Right atrium auricular region (tissue), 2 donors: Measurements from ENCODE around the gene SNAI1. TPM values are rescaled to one million over a fixed set of nuclear protein-coding genes. Genes with fewer than 3 reads are reported as not detected.
"Not testable (repeated sequence)": the region's sequence is repeated elsewhere in the genome, so short reads cannot be mapped to it uniquely, and the experiment has no call there.

Source experiments
- DNase-seq: peaks from one replicate; pipeline ENCODE4 v3.0.0-alpha.2; 2019; ENCODE audit warnings: low spot score
- H3K27ac ChIP-seq, 2 donors: fragments of 200-600 bp; sonication (generic); 1 replicate in 1 of 2; 2 replicates in 1 of 2; pipeline ENCODE4 v1.5.1; 2016 to 2019
- H3K27me3 ChIP-seq, 2 donors: fragments of 200-600 bp; sonication (generic); one replicate each; pipeline versions ENCODE4 v1.5.1 to v1.6.0; 2017 to 2019
- H3K36me3 ChIP-seq: fragments of 200-600 bp; sonication (generic); one replicate; pipeline ENCODE4 v1.5.1; 2016
- H3K4me1 ChIP-seq, 2 donors: fragments of 200-600 bp; sonication (generic); one replicate each; pipeline versions ENCODE4 v1.5.1 to v1.6.0; 2017 to 2019
- H3K4me3 ChIP-seq, 2 donors: fragments of 200-600 bp; sonication (generic); 1 replicate in 1 of 2; 2 replicates in 1 of 2; pipeline ENCODE4 v1.5.1; 2017 to 2019; ENCODE audit warnings: mild to moderate bottlenecking in 1 of 2, moderate library complexity in 1 of 2
- H3K9me3 ChIP-seq, 2 donors: fragments of 200-600 bp; sonication (generic); one replicate each; pipeline ENCODE4 v1.5.1; 2019
- CTCF ChIP-seq, 2 donors: fragments of 200-600 bp; sonication (generic); IDR thresholded peaks; one replicate each; pipeline ENCODE4 v1.5.1; 2019; ENCODE audit warnings: antibody characterized with exemption in 2 of 2
- total RNA-seq, 2 donors: library from RNA; depleted of rRNA; stranded (reverse); fragments of >200 nt; gene quantifications; one replicate each; pipeline ENCODE4 v1.1.0, GENCODE V29; 2016

SNAI1 gene
- total RNA-seq, 2 donors from 2014 or later, result 4.3 to 4.4 TPM

- Histone ChIP-seq H3K36me3 (no peaks in the 10 kb centered on the region), H3K27ac (peak overlapping the region; percentile 15 to 43), H3K4me3 (no peak overlapping the region), H3K9me3 (no peaks in the 10 kb centered on the region), H3K4me1 (no peaks in the 10 kb centered on the region), H3K27me3 (no peaks in the 10 kb centered on the region)
- DNase-seq, result no peak
- no peak for TF ChIP-seq CTCF (IDR thresholded peaks at IDR 0.05)
Observed at GRCh38 chr20:49969234-49969633, 13.5 kb upstream of the SNAI1 start.

- no peak overlapping the region for H3K4me3 ChIP-seq
- no peak for TF ChIP-seq CTCF (IDR thresholded peaks at IDR 0.05)
- H3K27me3 ChIP-seq, result no peaks in the 10 kb centered on the region
- H3K36me3 ChIP-seq, result no peaks in the 10 kb centered on the region
- H3K27ac ChIP-seq, result peak overlapping the region in 1 of 2 donors; percentile 43
- no peaks in the 10 kb centered on the region for H3K4me1 ChIP-seq
- H3K9me3 ChIP-seq, result no peaks in the 10 kb centered on the region
- no peak for DNase-seq
Observed at GRCh38 chr20:49969946-49970345, 12.8 kb upstream of the SNAI1 start.

- H3K4me3 ChIP-seq, result no peak overlapping the region
- no peak overlapping the region for H3K27ac ChIP-seq
- no peaks in the 10 kb centered on the region for H3K27me3 ChIP-seq
- TF ChIP-seq CTCF (IDR thresholded peaks at IDR 0.05), result no peak
- no peaks in the 10 kb centered on the region for H3K4me1 ChIP-seq
- DNase-seq, result no peak
- no peaks in the 10 kb centered on the region for H3K9me3 ChIP-seq
- no peaks in the 10 kb centered on the region for H3K36me3 ChIP-seq
Observed at GRCh38 chr20:49970498-49970897, 12.3 kb upstream of the SNAI1 start.

- Histone ChIP-seq H3K9me3 (no peaks in the 10 kb centered on the region), H3K36me3 (no peaks in the 10 kb centered on the region), H3K27me3 (no peaks in the 10 kb centered on the region), H3K4me3 (no peak overlapping the region), H3K4me1 (peaks cover 0 to 2% of the 10 kb centered on the region in 2 donors), H3K27ac (no peak overlapping the region)
- DNase-seq, result no peak
- no peak for TF ChIP-seq CTCF (IDR thresholded peaks at IDR 0.05)
Observed at GRCh38 chr20:49973981-49974380, 8.8 kb upstream of the SNAI1 start.

GRCh38 chr20:49976542-49976941 is 6.2 kb upstream of the SNAI1 start:
- no peak for TF ChIP-seq CTCF (IDR thresholded peaks at IDR 0.05)
- Histone ChIP-seq H3K27ac (no peak overlapping the region), H3K9me3 (no peaks in the 10 kb centered on the region), H3K27me3 (no peaks in the 10 kb centered on the region), H3K4me3 (no peak overlapping the region), H3K4me1 (peaks cover 0 to 15% of the 10 kb centered on the region in 2 donors), H3K36me3 (no peaks in the 10 kb centered on the region)
- DNase-seq, result no peak

GRCh38 chr20:49977740-49978139 is 5.0 kb upstream of the SNAI1 start:
- H3K9me3 ChIP-seq, H3K27ac ChIP-seq, H3K4me3 ChIP-seq, H3K36me3 ChIP-seq, DNase-seq, H3K27me3 ChIP-seq: not testable (repeated sequence)
- H3K4me1 ChIP-seq, result peaks cover 0 to 24% of the 10 kb centered on the region in 2 donors
